ENCODE results near the gene PHF21B. TPM values are rescaled to one million over a fixed set of nuclear protein-coding genes. Genes with fewer than 3 reads are reported as not detected.

The PHF21B gene
- total and polyA plus RNA-seq, 12 donors = 0.30 to 4.4 (median 1.8) TPM

DNA sequence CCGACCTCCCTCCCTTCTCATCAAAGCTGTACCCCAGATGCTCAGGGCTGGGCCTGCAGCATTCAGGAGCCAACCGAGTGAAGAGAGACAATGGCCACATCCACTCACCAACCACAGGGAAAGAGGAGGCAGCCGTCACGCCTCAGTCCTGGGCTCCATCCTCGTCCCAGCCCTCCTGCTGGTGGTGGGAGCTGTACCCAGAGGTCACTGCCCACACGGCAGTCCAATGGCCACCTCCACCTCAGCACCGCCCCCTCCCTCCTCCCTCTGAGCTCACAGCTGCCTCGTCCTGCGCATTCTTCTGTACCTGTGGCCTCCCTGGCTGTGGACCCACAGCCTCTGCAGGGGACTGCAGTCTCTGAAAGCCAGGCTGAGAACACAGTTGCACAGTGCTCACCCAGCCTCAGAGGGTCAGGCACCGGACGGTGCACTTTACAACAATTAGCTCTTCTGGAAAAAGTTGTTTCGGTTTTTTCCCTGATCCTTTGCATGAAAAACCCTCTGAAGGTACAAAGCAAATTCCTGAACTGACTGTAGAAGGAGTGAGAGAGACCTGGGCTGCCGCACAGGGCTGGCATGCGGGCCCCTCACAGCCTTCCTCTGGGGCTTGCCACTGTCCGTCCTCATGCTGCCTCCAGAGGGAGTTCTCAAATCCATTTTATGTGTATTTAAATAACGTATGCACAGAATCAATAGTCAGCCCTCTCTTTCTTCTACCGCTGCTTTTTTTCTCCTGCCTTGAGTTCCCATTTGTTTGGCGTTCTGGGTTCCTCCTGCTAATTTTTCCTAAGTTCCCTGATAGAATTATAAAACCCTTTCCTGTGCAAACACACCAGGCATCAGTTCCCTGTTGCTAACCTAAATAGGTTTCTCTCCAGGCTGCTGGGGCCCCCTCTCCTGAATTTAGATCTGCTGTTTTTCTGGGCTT, 52.7 kb downstream of the PHF21B start:
- Histone ChIP-seq H3K4me3 (no peak overlapping the region), H3K4me1 (replicated peaks in 1 of 2) (no peaks in the 10 kb centered on the region), H3K9me3 (replicated peaks in 1 of 3) (no peaks in the 10 kb centered on the region), H3K27me3 (no peaks in the 10 kb centered on the region), H3K36me3 (replicated peaks in 1 of 2) (no peaks in the 10 kb centered on the region), H3K27ac (no peak overlapping the region)
- DNase-seq = no peak
- intact Hi-C loops (cut with DNase I) = no loop called here
- whole genome bisulfite sequencing, 4 donors = 76 to 81% (median 79%) methylated on average over 14 to 18 of the region's 18 CpGs
- TF ChIP-seq, protein P1, sequence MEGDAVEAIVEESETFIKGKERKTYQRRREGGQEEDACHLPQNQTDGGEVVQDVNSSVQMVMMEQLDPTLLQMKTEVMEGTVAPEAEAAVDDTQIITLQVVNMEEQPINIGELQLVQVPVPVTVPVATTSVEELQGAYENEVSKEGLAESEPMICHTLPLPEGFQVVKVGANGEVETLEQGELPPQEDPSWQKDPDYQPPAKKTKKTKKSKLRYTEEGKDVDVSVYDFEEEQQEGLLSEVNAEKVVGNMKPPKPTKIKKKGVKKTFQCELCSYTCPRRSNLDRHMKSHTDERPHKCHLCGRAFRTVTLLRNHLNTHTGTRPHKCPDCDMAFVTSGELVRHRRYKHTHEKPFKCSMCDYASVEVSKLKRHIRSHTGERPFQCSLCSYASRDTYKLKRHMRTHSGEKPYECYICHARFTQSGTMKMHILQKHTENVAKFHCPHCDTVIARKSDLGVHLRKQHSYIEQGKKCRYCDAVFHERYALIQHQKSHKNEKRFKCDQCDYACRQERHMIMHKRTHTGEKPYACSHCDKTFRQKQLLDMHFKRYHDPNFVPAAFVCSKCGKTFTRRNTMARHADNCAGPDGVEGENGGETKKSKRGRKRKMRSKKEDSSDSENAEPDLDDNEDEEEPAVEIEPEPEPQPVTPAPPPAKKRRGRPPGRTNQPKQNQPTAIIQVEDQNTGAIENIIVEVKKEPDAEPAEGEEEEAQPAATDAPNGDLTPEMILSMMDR (IDR thresholded peaks at IDR 0.05) = no peak
- no peak for TF ChIP-seq POLR2A (IDR thresholded peaks at IDR 0.05)

DNA sequence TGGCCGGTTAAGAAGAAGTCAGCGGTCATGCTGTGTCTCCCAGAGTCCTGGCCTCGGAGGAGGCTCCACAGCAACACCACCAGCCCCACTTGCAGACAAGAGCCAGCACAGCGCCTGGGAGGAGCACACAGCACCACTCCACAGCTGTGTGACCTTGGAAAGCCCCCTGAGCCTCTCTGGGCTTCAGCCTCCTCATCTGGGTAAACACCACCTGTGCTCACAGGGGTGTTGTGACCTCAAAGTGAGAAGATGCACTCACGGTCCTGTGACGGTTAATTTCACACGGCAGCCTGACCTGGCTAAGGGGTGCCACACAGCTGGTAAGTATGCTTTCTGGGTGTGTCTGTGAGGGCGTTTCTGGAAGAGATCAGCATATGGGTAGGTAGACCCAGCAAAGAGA, 54.7 kb downstream of the PHF21B start:
- no peak overlapping the region for H3K4me3 ChIP-seq
- H3K27me3 ChIP-seq = no peaks in the 10 kb centered on the region
- DNase-seq = no peak
- TF ChIP-seq, protein P1 (IDR thresholded peaks at IDR 0.05) = no peak
- no peak for TF ChIP-seq POLR2A (IDR thresholded peaks at IDR 0.05)
- 77 to 85% (median 82%) methylated on average over 4 to 8 of the region's 8 CpGs for WGBS, 4 donors
- no peaks in the 10 kb centered on the region for H3K4me1 ChIP-seq (replicated peaks in 1 of 2)
- intact Hi-C loops (cut with DNase I) = no loop called here
- no peaks in the 10 kb centered on the region for H3K9me3 ChIP-seq (replicated peaks in 1 of 3)
- H3K27ac ChIP-seq = no peak overlapping the region
- no peaks in the 10 kb centered on the region for H3K36me3 ChIP-seq (replicated peaks in 1 of 2)

GRCh38 chr22:44954149-44954548, 55.7 kb downstream of the PHF21B start:
- no peaks in the 10 kb centered on the region for H3K4me1 ChIP-seq (replicated peaks in 1 of 2)
- no peak overlapping the region for H3K27ac ChIP-seq
- no peaks in the 10 kb centered on the region for H3K27me3 ChIP-seq
- WGBS, 4 donors = 69 to 82% (median 78%) methylated on average over 10 of the region's 10 CpGs
- no peaks in the 10 kb centered on the region for H3K36me3 ChIP-seq (replicated peaks in 1 of 2)
- intact Hi-C loops (cut with DNase I) = no loop called here
- DNase-seq = no peak
- H3K4me3 ChIP-seq = no peak overlapping the region
- no peaks in the 10 kb centered on the region for H3K9me3 ChIP-seq (replicated peaks in 1 of 3)
- no peak for TF ChIP-seq POLR2A (IDR thresholded peaks at IDR 0.05)
- TF ChIP-seq, protein P1 (IDR thresholded peaks at IDR 0.05) = no peak

DNA sequence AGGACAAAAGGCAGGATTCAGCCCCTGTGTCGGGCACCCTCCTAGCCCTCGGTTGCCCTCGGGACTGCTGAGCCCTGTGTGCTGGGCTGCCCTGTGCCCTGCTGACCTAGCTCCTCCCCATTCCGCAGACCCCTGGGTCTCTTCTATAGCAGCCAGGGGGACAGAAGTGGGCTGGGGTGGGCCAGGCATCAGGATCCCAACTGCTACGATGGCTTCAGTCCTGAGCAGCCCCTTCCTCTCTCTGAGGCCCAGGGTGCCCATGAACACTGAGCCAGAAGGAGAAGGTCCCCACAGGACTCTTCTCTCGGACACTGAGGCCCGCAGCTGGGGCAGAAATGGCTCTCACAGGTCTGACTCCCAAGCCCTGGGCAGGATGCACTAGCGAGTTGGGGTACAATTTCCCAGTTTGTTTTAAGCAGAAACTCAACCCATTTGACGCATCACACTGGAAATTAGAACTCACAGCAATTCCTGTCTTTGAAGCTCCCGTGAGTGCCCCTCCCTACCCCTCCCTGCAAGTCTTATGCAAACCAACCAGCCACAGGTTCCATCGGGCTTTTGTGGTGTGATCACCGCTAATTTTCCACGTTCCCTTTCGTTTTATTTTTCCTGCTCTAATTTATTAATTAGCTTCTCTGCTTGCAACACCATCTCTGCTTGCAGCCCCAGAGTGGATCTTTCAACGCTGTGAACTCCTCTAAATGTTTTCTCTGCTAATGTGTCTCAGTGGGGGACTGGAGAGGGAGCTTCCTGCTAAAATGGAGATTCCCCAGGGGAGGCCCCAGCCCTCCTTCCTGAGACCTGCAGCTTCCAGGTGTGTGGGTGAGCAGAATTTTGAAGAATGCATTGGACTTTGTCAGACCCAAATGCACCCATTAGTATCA, 56.7 kb downstream of the PHF21B start:
- intact Hi-C loops (cut with DNase I) = no loop called here
- no peak for DNase-seq
- Histone ChIP-seq H3K27ac (no peak overlapping the region), H3K27me3 (no peaks in the 10 kb centered on the region), H3K4me1 (replicated peaks in 1 of 2) (no peaks in the 10 kb centered on the region), H3K4me3 (no peak overlapping the region), H3K36me3 (replicated peaks in 1 of 2) (no peaks in the 10 kb centered on the region), H3K9me3 (replicated peaks in 1 of 3) (no peaks in the 10 kb centered on the region)
- TF ChIP-seq, protein P1 (IDR thresholded peaks at IDR 0.05) = no peak
- TF ChIP-seq POLR2A (IDR thresholded peaks at IDR 0.05) = no peak
- 47 to 68% (median 63%) methylated on average over 7 to 15 of the region's 15 CpGs for WGBS, 4 donors
